GM18907 (cell line): ENCODE data around the gene ACMSD.
"Not testable (repeated sequence)": the region's sequence is repeated elsewhere in the genome, so short reads cannot be mapped to it uniquely, and the experiment has no call there.

Experiments used
- ATAC-seq: cut with Tn5 transposase; IDR thresholded peaks from one replicate; pipeline ENCODE4 v1.9.1; 2021; ENCODE audit warnings: mild to moderate bottlenecking, moderate library complexity; ENCODE audit not compliant: unreplicated experiment

The ACMSD gene

DNA sequence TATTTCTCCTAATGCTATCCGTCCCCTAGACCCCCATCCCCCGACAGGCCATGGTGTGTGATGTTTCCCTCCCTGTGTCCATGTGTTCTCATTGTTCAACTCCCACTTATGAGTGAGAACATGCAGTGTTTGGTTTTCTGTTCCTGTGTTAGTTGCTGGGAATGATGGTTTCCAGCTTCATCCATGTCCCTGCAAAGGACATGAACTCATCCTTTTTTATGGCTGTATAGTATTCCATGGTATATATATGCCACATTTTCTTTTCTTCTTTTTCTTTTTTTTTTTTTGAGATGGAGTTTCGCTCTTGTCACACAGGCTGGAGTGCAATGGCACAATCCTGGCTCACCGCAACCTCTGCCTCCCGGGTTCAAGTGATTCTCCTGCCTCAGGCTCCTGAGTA, 9.2 kb downstream of the ACMSD start:
- ATAC-seq, result not testable (repeated sequence)

DNA sequence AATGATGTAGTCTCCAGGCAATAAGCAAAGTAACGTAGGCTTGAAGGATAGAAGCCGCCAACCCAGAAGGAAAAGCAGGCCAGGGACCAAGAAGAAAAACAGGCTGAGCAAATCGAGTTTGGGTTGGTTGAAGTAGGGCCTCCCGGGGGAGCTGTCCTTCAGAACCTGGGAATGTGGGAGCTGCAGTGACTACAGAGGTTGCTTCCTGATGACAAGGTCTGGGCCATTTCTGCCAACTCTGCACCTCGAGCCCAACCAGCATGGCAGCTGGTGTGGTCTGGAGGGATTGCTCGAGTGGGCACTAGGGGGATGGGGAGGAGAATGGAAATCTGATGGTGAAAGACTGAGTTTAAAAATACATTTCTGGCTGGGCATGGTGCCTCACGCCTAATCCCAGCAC, 14.1 kb downstream of the ACMSD start:
- ATAC-seq, result no peak

DNA sequence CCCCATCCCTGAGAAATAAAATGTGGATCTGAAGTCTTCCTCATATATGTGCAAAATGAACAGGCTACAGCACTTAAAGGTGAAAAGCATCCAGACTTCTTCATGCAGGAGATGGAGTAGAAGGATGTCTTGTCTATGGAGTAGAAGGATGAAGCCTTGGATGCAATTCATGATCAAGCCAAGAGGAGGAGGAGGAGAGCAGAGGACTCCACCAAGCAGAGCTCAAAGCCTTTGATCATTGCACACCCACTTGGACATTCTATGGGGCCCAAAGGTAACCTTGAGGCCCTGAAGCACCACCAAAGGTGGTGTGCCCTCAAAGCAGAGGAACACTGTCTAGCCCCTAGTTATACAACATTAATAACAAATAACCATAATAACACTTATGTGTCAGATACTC, 17.3 kb downstream of the ACMSD start:
- ATAC-seq, result no peak

DNA sequence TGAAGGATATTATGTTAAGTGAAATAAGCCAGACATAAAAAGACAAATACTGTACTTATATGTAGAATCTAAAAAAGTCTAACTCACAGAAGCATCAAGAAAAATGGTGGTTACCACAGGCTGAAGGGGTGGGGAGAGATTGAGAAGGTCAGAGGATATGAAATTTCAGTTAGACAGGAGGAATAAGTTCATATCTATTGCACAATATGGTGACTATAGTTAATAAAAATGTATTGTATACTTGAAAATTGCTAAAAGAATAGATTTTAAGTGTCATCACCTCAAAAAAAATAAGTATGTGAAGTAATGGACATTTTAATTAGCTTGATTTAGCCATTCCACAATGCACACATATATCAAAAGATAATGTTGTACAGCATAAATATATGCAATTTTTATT, 19.8 kb downstream of the ACMSD start:
- ATAC-seq, result no peak

DNA sequence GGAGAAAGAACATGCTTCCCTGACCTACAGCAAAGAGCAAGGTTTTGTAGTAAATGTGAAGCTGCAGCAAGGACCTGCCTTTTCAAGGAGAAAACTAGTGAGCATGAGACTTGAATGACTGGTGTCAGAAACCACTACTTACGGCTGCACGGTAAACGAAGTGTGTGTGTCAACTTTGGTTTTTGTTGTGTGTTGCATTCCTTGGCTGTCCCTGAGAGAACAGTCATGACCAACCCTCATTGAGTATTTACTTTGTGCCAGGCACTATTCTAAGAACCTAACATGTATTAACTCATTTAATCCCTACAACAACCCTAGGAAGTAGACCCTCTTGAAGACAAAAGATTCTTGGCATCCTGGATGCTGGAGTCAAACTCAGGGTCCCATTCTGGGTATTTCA, 22.8 kb downstream of the ACMSD start:
- ATAC-seq, result no peak

DNA sequence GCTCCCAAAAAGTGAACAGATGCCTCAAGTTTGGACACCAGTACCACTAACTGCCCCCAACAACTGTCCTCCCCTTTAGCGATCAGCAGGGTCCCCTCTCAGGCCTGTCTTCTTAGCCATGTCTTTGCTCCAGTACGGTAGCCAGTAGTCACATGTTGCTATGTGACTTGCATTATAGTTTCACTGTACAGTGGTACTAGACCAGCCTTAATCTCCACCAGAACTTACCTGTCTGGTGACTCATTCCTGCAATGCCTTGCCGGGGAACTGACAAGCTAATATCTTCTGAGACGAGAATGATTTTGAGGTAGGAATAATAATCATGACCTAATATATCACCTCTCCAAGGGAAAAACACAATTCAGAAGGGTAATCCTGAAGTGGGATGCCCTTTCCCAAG, 23.7 kb downstream of the ACMSD start:
- ATAC-seq, result no peak

DNA sequence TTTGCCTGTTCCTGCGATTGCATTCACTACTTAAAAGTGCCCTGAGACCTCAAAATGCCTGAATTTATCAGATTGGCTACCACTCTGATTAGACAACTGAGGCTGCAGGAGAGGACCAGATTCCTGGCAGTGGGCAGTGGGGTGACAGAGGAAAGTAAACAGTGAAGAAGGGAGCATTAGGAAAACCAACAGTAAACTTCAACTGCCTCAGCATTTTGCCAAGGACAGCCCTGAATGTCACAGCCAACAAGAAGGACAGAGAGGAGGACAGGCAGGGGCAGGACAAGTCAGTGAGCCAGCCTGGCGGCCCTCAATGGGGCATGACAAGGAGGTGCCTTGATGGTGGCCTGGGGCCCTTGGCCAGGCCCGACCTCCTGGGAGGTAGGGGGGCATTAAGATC, 24.3 kb downstream of the ACMSD start:
- ATAC-seq, result no peak

DNA sequence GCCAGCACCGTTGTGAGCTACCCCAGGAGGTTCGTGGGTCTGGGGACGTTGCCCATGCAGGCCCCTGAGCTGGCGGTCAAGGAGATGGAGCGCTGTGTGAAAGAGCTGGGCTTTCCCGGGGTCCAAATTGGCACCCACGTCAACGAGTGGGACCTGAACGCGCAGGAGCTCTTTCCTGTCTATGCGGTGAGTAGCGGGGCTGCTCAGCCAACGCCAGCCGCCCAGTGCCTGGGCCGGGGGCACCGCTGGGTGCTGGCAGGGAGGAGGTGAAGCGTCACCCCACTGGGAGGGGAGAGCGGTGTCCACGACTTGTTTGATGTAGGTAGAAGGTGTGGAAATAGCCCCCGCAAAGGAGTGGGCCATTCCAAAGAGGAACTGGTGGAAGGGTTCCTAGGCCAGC, 25.0 kb downstream of the ACMSD start:
- no peak for ATAC-seq

DNA sequence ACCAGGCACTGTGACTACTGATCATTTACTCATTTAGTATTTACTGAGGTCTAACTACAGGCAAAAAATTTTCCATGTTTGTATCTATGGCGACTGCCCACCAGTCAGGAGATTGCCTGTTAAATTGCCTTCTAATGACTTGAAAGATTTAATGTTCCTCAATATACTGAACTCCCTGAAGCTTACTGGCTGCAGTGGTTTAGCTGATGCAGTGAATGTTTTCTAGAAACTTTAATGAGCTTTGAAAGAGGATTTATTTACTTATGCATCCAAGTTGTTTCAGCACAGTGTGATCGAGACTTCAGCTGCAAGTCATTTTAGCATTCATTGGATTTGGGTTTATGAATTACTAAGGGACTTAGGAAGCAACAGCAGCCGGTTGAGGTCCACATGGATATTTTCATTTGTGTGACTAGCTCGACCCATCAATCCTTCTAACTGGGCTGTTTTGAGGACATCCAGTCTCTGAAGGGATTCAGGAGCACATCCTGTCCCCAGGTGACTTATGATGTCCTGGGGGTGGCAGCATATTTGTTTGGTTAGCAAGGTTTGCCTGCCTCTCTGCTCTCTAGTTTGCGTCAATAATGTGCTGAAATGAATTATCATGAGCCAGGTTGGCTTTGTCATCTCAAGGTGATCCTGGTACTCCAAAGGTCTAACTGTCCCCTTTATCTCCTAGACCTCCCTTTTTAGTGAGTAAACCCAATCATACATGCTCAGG, 26.8 kb downstream of the ACMSD start:
- no peak for ATAC-seq

DNA sequence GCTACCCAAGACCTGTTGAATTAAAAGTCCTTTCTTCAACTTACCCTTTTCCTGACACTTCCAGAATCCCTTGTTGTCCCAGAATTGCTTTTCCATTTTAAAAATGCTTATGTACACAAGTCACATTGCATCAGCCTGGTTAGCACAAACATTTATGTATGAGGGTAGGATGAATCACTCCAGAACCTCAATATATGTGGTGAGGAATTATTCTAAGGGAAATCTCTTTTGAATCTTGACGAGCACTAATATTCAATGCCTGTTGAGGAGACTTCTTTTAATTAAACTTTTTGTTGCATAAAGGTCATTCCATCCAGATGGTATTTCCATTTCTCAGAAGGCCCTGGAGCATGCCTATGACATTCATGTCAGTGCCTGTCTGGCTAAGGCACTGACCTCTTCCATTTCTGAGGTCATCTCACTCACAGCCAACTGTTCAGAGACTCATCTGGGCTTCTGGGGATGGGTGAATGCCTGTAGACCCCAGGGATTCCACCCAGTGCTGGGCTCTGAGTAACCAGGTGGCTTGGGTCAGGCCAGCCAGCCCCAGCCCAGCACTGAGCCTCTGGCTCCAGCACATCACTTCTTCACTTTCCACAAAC, 28.2 kb downstream of the ACMSD start:
- ATAC-seq, result no peak

DNA sequence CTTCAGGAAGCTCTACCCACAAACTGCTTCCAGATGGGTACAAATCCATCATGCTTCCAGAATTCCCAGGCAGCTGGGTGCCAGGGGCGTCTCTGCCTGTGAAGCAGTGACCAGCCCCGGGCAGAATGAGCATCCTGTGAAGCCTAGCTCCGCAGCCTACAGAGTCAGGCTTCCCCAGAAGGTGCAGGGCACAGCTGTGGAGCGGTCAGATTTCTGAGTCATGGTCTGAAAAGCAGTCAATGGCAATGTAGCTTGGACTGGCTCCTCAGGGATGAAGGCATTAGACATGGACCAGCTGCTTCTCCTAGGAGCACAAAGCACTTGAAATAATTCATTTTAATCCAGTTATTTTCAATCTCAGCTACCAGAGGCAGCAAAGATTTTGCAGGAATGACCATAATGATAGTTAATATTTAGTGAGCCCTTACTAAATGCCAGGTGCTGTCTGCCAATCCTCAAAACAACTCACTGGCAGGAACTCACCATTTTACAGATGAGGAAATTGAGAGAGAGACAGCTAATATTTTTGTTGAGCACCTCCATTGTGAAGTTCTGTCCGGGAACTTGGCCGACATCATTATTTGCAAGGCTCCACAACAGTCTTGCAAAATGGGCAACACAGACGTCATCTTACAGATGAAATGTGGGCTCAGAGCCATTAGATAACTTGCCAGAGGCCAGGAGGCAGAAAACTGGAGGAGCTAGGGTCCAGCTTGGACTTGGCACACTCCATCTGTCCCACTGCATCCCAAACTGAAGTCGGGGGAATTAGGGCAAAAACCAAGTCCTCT, 31.7 kb downstream of the ACMSD start:
- no peak for ATAC-seq

DNA sequence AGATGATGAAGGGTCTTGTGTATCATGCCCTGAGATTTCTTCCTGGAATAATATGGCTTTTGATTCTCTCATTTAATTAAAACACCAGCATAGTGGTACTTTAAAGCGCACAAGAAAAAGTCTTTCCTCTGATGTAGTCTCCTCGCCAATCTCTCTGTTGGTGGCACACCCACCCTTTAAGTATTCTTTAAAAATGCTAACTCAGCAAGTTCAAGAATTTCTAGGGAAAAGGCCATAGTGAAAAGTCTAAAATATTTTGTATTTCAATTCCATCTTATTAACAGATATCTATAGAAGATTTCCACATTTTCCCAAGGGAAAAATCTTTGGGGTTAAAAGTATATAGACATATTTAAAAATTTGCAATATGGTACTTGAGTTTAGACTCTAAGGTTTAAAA, 34.7 kb downstream of the ACMSD start:
- ATAC-seq, result no peak

DNA sequence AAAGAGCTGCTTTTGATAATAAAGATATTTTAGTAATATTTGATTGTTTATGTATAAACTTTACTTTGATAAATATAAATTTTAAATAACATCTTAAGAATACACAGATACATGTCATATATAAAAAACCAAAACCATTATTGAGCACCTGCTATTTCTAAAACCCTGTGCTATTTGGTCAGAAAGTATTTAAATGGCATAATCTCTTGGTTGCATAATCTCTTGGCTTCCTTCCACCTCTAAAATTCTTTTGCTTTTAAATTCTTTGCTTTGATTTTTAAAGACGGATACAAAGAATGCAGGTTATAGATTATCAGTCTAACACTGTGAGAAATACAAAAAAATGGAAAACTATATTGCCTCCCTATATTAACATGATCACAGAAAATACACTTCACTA, 36.9 kb downstream of the ACMSD start:
- ATAC-seq, result no peak

DNA sequence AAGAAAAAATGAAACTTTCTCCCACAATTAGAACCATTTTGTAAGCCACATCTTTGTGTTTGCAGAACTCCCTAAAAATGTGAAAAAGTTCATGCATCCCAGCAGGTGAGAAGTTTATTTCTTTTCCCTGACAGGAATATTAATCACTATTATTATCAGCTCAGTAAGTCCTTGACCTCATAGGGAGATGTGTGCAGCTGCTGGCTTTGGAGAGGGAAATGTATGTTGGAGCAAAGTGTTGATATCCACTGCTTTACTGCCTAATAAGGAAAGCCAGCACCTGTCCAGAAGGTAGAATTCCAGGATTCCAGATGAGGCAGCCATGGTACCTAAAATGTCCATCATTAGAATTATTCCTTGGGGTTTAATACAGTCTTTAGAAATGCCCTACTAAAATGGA, 44.4 kb downstream of the ACMSD start:
- no peak for ATAC-seq

DNA sequence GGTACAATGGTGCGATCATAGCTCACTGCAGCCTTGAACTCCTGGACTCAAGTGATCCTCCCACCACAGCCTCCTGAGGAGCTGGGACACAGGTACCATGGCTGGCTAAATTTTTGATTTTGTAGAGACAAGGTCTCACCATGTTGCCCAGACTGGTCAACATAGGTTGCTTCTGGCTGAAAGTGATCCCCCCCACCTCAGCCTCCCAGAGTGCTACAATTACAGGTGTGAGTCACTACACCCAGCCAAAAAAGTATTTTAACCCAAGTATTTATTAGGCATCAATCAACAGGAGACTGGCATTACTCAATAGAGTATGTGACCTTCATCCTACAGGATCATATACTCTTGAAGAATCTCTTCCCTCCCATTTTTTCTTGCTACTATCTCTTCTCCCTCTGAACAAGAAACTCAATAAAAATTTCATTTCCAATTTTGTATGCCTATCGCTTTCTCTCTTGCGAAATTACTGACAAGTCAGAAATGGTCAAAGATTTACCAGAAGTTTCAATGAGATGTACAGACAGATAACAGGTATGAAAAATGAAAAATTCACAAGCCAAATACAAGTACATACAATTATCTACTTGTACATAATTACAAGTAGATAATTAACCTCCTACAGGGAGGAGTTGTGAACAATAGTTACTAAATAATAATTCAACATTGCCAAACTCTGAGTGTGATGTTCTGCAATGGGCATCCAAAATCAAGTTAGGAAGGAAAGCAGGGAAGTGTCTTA, 45.3 kb downstream of the ACMSD start:
- no peak for ATAC-seq

DNA sequence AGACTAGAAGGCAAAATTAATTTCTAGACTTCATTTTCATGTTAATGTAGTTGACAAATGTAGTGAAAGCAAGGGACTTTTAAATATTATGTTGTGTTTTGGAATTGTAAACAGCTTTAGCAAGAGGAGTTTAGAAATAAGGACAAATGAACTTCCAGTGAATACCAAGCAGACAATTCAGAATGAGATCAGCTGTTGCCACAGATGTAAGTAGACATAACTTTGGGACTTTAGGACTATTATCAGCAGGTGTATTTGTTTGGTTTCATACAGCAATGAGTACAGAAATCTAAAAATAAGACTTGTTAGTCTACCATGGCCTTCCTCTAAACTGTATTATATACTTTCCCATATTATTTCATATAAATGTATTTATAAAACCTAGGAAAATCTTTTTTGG, 46.0 kb downstream of the ACMSD start:
- no peak for ATAC-seq

DNA sequence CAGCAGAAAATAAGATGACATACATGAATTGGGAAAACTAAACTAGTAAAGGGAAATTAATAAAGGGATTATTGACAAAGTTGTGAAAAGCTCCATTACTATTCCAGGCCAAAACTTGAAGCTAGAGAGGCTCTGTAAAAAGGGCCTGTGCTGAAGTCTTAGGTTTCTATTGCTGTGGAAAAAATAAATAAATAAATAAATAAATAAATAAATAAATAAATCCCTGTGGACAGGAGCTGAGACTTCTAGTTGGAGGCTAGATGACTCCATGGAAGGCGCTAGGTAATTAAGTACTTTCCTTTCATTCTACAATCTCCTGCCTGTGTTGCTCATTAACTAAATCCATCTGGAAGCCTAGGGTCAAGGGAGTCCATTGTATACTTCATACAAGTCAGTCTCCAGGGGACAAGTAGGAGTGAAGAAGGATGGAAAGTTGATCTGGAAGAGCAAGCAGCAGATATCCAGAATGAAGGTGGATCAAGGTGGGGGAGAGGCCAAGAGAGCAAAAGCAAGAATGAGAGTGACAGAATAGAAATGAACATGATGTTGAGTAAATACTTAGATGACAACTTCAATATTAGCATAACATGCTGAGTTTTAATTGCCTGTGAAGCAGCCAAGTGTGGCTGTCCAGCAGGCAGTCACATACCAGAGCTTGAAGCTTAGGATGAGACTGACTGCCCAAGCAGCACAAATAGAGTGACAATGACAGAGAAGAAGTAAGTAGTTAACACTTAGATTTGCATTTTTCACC, 54.0 kb downstream of the ACMSD start:
- no peak for ATAC-seq

DNA sequence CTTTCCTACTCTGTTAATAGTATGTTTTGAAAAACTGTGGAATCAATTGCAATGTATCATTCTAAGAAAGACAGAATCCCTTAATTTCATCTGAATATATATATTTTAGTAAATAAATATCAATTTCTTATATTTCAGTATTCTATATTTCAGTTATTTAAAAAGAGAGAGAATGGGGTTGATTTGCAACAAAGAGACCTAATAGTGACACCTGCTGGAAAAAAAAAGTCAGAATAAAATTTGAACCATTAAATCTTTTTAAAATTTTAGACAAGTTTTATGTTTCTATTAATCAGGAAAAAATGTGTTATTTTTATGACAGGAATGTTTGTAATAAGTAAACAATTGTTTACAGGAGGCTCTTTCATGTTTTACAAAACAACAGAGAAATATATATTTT, 59.5 kb downstream of the ACMSD start:
- ATAC-seq, result no peak

DNA sequence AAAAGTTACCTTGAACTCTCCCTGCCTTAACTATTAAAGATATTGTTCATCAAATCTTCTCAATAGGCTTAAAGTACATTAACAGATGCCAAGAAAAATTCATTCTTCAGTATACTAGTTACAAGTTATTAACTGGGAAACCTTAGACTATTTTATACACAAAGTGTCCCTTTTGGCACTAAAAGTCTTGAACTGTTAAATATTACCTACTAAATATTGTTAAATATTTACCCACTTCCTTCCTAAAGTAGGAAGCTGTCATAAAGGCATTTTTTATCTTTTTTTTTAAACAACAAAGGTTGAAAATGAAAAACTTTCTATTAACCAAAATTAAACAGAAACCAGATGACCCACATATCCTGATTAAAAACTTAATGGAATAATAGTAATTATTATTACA, 60.8 kb downstream of the ACMSD start:
- ATAC-seq, result no peak

DNA sequence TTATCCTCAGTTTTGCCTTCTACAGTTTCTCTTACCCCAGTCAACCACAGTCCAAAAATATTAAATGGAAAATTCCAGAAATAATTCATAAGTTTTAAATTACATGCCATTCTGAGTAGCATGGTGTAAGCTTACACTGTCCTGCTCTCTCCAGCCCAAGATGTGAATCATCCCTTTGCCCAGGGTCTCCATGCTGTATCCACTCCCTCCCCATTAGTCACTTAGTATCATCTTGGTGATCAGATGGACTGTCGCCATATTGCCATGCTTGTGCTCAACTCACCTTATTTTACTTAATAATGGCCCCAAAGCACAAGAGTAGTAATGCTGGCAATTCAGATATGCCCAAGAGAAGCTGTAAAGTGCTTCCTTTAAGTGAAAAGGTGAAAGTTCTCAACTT, 61.7 kb downstream of the ACMSD start:
- no peak for ATAC-seq

DNA sequence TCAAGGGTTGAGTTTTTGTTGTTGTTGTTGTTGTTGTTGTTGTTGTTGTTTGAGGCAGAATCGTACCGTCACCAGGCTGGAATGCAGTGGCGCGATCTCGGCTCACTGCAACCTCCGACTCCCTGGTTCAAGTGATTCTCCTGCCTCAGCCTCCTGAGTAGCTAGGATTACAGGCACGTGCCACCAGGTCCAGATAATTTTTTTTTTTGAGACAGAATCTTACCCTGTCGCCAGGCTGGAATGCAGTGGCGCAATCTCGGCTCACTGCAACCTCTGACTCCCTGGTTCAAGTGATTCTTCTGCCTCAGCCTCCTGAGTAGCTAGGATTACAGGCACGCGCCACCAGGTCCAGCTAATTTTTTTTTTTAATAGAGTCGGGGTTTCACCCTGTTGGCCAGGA, 65.3 kb downstream of the ACMSD start:
- ATAC-seq, result not testable (repeated sequence)
